Hepatocyte (in vitro differentiated cells): Measurements from ENCODE around the gene SMG9. TPM values are rescaled to one million over a fixed set of nuclear protein-coding genes. Genes with fewer than 3 reads are reported as not detected.

ENCODE experiments used
- DNase-seq: peaks from one replicate; pipeline ENCODE4 v3.0.0-alpha.2; 2016; ENCODE audit warnings: low spot score
- H2AFZ ChIP-seq: fragments of 200-600 bp; sonication (generic); 2 replicates; pipeline ENCODE4 v1.6.0; 2016; ENCODE audit warnings: antibody characterized with exemption, mild to moderate bottlenecking
- H3K27ac ChIP-seq: fragments of 200-600 bp; sonication (generic); 2 replicates; pipeline ENCODE4 v1.5.1; 2016; ENCODE audit warnings: mild to moderate bottlenecking
- H3K27me3 ChIP-seq: fragments of 200-600 bp; sonication (generic); 2 replicates; pipeline ENCODE4 v1.6.1; 2016
- H3K36me3 ChIP-seq: fragments of 200-600 bp; sonication (generic); replicated peaks from 2 replicates; pipeline ENCODE4 v1.5.1; 2016; ENCODE audit warnings: low read depth; ENCODE audit not compliant: insufficient read depth
- H3K4me1 ChIP-seq: fragments of 200-600 bp; sonication (generic); 2 replicates; pipeline ENCODE4 v1.5.1; 2016; ENCODE audit warnings: mild to moderate bottlenecking, moderate library complexity; ENCODE audit not compliant: insufficient read depth
- H3K4me2 ChIP-seq: fragments of 200-600 bp; sonication (generic); 2 replicates; pipeline ENCODE4 v1.6.0; 2016
- H3K4me3 ChIP-seq: fragments of 200-600 bp; sonication (generic); 2 replicates; pipeline ENCODE4 v1.5.1; 2016; ENCODE audit warnings: mild to moderate bottlenecking
- H3K79me2 ChIP-seq: fragments of 200-600 bp; sonication (generic); 2 replicates; pipeline ENCODE4 v1.6.0; 2017; ENCODE audit warnings: mild to moderate bottlenecking
- H3K9me2 ChIP-seq: fragments of 200-600 bp; sonication (generic); replicated peaks from 2 replicates; pipeline ENCODE4 v1.6.0; 2017; ENCODE audit warnings: mild to moderate bottlenecking; ENCODE audit not compliant: insufficient read depth
- H3K9me3 ChIP-seq: fragments of 200-600 bp; sonication (generic); 2 replicates; pipeline ENCODE4 v1.5.1; 2016; ENCODE audit warnings: low read depth, mild to moderate bottlenecking
- H4K20me1 ChIP-seq: fragments of 200-600 bp; sonication (generic); 2 replicates; pipeline ENCODE4 v1.6.0; 2016; ENCODE audit warnings: mild to moderate bottlenecking; ENCODE audit not compliant: insufficient read depth, poor library complexity, severe bottlenecking
- EZH2 ChIP-seq: fragments of 200-600 bp; sonication (generic); IDR thresholded peaks from 2 replicates; pipeline ENCODE4 v1.6.1; 2016; ENCODE audit warnings: antibody characterized with exemption, mild to moderate bottlenecking, borderline replicate concordance
- EZH2phosphoT487 ChIP-seq: fragments of 200-600 bp; sonication (generic); IDR thresholded peaks from one replicate; pipeline ENCODE4 v1.6.1; 2018; ENCODE audit warnings: antibody characterized with exemption, mild to moderate bottlenecking, low read depth, moderate library complexity; ENCODE audit not compliant: unreplicated experiment, severe bottlenecking
- WGBS: methylation state at CpG from one replicate; pipeline ENCODE4 v1.1.6; 2016; ENCODE audit warnings: low lambda C conversion rate; ENCODE audit errors: missing lambda C conversion rate; 5-methylcytosine and 5-hydroxymethylcytosine counted together
- polyA plus RNA-seq: library from polyadenylated mRNA; unstranded; fragments of >200 nt; fragmentation: Nextera tagmentation; extraction: Ambion mirVana; gene quantifications from 2 replicates; pipeline ENCODE4 v1.2.1, GENCODE V29; 2016
- total RNA-seq: library from RNA; depleted of rRNA; stranded (reverse); fragments of >200 nt; gene quantifications from 2 replicates; pipeline ENCODE4 v1.2.3, GENCODE V29; 2014
- TF ChIP-seq, protein P1 (sequence below): fragments of 200-600 bp; sonication (generic); IDR thresholded peaks from 2 replicates; pipeline ENCODE4 v1.5.1; 2016; ENCODE audit warnings: antibody characterized with exemption, mild to moderate bottlenecking; ENCODE audit not compliant: poor library complexity

SMG9 gene
- total and polyA plus RNA-seq, 2 experiments from 2014 or later, result 16.1 to 34.9 TPM

DNA sequence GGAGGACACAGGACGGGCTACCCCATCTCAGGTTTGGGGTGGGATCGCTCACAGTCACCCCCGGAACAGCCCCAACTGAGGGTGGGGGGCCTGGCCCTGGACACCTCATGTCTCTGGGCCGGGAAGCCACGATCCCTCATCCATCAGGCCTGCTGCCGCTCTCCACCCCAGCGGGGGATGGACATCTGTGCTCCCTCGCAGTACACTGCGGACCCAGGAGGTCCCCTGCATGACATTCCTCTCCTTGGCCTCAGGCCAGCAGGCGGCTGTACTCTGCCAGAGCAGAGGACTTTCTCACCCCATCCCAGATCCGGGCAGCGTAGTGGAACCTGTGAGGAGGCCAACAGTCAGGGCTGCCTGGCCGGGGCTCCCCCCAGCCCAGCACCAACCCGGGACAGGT is 23.4 kb downstream of the SMG9 start:
- no peaks in the 10 kb centered on the region for H3K9me3 ChIP-seq
- WGBS, result 94% methylated on average over 14 of the region's 14 CpGs
- no peak overlapping the region for H3K27ac ChIP-seq
- H3K79me2 ChIP-seq, result no peaks in the 10 kb centered on the region
- no peaks in the 10 kb centered on the region for H3K4me1 ChIP-seq
- no peaks in the 10 kb centered on the region for H4K20me1 ChIP-seq
- H3K9me2 ChIP-seq, result no peaks in the 10 kb centered on the region
- no peak for DNase-seq
- no peak overlapping the region for H2AFZ ChIP-seq
- no peak overlapping the region for H3K4me3 ChIP-seq
- peaks cover 4% of the 10 kb centered on the region for H3K36me3 ChIP-seq
- no peaks in the 10 kb centered on the region for H3K27me3 ChIP-seq
- TF ChIP-seq EZH2phosphoT487 (no peak), EZH2 (no peak)
- TF ChIP-seq, protein P1, sequence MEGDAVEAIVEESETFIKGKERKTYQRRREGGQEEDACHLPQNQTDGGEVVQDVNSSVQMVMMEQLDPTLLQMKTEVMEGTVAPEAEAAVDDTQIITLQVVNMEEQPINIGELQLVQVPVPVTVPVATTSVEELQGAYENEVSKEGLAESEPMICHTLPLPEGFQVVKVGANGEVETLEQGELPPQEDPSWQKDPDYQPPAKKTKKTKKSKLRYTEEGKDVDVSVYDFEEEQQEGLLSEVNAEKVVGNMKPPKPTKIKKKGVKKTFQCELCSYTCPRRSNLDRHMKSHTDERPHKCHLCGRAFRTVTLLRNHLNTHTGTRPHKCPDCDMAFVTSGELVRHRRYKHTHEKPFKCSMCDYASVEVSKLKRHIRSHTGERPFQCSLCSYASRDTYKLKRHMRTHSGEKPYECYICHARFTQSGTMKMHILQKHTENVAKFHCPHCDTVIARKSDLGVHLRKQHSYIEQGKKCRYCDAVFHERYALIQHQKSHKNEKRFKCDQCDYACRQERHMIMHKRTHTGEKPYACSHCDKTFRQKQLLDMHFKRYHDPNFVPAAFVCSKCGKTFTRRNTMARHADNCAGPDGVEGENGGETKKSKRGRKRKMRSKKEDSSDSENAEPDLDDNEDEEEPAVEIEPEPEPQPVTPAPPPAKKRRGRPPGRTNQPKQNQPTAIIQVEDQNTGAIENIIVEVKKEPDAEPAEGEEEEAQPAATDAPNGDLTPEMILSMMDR, result no peak
- no peak overlapping the region for H3K4me2 ChIP-seq

DNA sequence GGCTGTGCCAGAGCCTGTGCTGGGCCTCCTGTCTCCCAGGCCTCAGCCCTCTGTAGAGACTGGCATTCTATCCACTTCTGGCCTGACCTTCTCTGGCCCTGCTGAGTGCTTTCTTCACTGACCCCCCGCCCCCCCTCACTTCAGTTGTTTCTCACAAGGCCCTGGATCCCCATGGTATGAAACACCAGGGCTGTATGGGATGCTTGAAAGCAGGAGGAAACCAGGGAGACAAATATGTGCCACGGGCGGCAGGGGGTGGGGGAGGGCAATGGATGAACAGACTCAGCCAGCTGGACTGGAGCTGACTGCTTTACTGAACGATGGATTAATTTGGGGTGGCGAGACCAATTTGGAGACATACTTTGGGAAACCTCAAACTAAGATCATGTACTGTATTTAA is 24.8 kb downstream of the SMG9 start:
- H3K4me1 ChIP-seq, result no peaks in the 10 kb centered on the region
- H3K4me2 ChIP-seq, result no peak overlapping the region
- no peaks in the 10 kb centered on the region for H3K27me3 ChIP-seq
- no peak for TF ChIP-seq EZH2
- WGBS, result 88% methylated on average over 5 of the region's 5 CpGs
- H3K4me3 ChIP-seq, result no peak overlapping the region
- H3K79me2 ChIP-seq, result no peaks in the 10 kb centered on the region
- H3K36me3 ChIP-seq, result peaks cover 4% of the 10 kb centered on the region
- H4K20me1 ChIP-seq, result no peaks in the 10 kb centered on the region
- no peak overlapping the region for H3K27ac ChIP-seq
- no peak for DNase-seq
- H3K9me3 ChIP-seq, result no peaks in the 10 kb centered on the region
- H3K9me2 ChIP-seq, result no peaks in the 10 kb centered on the region
- no peak overlapping the region for H2AFZ ChIP-seq

DNA sequence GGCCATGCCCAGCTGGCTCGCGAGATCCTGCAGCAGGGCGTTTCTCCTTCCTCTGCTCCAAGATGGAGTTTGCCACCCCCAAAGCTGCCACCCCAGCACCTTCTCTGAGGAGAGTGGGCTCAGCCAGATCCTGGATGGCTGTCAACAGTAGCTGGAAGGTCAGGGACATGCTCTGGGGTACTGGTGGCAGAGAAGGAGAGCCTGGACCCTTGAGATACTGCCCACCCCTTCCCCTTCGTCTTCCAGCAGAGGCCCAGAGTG is 27.2 kb downstream of the SMG9 start:
- no peak for DNase-seq
- WGBS, result 96% methylated on average over 4 of the region's 4 CpGs
- no peak overlapping the region for H3K27ac ChIP-seq
- no peak for TF ChIP-seq EZH2phosphoT487
- TF ChIP-seq, protein P1, result no peak
- TF ChIP-seq EZH2, result no peak
- H3K9me2 ChIP-seq, result no peaks in the 10 kb centered on the region
- no peak overlapping the region for H3K4me2 ChIP-seq
- no peaks in the 10 kb centered on the region for H3K4me1 ChIP-seq
- H3K4me3 ChIP-seq, result no peak overlapping the region
- H3K79me2 ChIP-seq, result no peaks in the 10 kb centered on the region
- H3K36me3 ChIP-seq, result no peaks in the 10 kb centered on the region
- no peaks in the 10 kb centered on the region for H3K9me3 ChIP-seq
- no peaks in the 10 kb centered on the region for H4K20me1 ChIP-seq
- H3K27me3 ChIP-seq, result no peaks in the 10 kb centered on the region
- H2AFZ ChIP-seq, result no peak overlapping the region

DNA sequence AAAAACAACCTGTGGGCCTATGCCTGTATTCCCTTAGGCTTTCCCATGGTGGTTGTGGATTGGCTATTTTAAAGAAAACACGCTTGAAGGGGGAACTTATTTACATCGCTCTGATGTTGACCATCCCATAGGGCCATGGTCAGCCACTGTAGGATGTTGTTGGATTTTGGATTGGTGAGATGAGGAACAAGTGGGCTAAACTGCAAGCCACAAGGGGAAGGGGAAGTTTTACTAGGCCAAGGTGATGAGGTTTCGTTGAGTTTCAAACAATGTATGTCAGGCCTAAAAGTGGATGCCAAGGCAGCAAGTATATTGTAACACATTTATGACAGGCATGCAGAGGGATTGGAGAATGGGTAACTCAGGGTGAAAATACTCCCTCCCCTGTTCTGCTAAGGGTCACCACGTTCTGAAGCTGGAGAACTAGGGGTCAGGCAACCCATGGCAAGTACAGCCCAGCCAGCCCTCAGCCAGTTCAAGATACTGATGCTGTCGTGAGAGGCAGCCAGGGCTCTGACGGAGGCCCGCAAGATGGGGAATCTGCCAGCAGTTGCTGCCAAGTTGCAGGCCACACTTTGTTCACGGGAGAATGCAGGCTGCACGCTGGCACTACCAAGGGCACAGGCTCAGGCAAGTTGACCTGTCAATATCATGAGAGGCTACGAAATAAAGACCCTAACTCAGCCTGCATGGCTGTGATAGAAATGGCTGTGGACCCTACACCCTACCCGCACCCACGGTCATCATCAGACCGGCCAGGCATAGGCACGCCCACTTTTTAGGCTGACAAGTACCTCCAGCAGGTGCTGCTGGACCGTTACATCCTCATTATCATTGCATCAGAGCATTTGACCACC is 27.8 kb downstream of the SMG9 start:
- 86% methylated on average over 15 of the region's 15 CpGs for WGBS
- no peak for DNase-seq
- H3K27me3 ChIP-seq, result no peaks in the 10 kb centered on the region
- H4K20me1 ChIP-seq, result no peaks in the 10 kb centered on the region
- no peak overlapping the region for H3K4me3 ChIP-seq
- no peak overlapping the region for H3K27ac ChIP-seq
- no peak overlapping the region for H3K4me2 ChIP-seq
- no peaks in the 10 kb centered on the region for H3K79me2 ChIP-seq
- no peaks in the 10 kb centered on the region for H3K9me2 ChIP-seq
- H3K9me3 ChIP-seq, result no peaks in the 10 kb centered on the region
- H3K4me1 ChIP-seq, result no peaks in the 10 kb centered on the region
- H2AFZ ChIP-seq, result no peak overlapping the region
- no peak for TF ChIP-seq EZH2phosphoT487
- TF ChIP-seq, protein P1, result no peak
- TF ChIP-seq EZH2, result no peak
- no peaks in the 10 kb centered on the region for H3K36me3 ChIP-seq
